ENCODE measurements around the gene ARID3B.
"Not testable (repeated sequence)": the region's sequence is repeated elsewhere in the genome, so short reads cannot be mapped to it uniquely, and the experiment has no call there.

DNA sequence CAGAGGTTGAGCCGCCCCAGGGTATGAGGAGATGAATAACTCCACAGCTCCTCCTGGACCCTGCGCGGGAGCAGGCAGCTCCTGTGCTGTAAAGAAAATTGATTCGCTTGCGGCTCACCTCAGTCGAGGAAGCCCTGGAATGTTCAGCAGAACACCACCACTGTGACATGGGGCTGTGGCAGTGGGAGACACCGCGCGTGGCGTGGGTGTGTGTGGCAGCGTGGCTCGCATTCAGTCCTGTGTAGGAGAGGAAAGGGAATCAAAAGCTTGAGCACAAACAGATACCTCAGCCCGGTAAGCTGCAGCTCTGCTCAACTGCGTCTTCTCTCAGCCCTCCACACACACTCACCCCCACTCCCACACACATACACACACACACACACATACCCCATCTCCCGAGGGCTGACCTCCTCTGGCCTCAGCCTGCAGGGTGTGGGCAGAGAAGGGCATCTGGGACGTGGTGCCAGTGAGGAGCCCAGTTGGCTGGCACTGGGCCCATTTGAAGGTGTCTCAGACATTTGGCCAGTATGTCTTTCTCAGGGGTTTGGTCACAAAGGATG lies 56.2 kb downstream of the ARID3B start:
- TF ChIP-seq, protein P1, sequence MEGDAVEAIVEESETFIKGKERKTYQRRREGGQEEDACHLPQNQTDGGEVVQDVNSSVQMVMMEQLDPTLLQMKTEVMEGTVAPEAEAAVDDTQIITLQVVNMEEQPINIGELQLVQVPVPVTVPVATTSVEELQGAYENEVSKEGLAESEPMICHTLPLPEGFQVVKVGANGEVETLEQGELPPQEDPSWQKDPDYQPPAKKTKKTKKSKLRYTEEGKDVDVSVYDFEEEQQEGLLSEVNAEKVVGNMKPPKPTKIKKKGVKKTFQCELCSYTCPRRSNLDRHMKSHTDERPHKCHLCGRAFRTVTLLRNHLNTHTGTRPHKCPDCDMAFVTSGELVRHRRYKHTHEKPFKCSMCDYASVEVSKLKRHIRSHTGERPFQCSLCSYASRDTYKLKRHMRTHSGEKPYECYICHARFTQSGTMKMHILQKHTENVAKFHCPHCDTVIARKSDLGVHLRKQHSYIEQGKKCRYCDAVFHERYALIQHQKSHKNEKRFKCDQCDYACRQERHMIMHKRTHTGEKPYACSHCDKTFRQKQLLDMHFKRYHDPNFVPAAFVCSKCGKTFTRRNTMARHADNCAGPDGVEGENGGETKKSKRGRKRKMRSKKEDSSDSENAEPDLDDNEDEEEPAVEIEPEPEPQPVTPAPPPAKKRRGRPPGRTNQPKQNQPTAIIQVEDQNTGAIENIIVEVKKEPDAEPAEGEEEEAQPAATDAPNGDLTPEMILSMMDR (IDR thresholded peaks at IDR 0.05): not testable (repeated sequence)
- TF ChIP-seq POLR2A (IDR thresholded peaks at IDR 0.05; ENCODE audit: low read depth); POLR2AphosphoS5 (IDR thresholded peaks at IDR 0.05): not testable (repeated sequence)
